Activated B cell treated with CpG ODN at 0.5 μM for 24 hours (primary cell): Measurements from ENCODE around the gene YBX2. TPM values are rescaled to one million over a fixed set of nuclear protein-coding genes. Genes with fewer than 3 reads are reported as not detected.

ENCODE experiments used
- ATAC-seq: fragments of 200-7000 bp; cut with Tn5 transposase; one replicate; pipeline ENCODE4 v1.10.0; 2021; ENCODE audit warnings: low read depth, mild to moderate bottlenecking, moderate library complexity
- CTCF ChIA-PET: fragments of 350-600 bp; sonication (Branson Sonifier 250); formaldehyde crosslinking; loops from one replicate; lab custom pipeline; 2021; ENCODE audit warnings: antibody characterized with exemption; lab: Charles Lee
- POLR2A ChIA-PET: fragments of 350-600 bp; sonication (Branson Sonifier 250); formaldehyde crosslinking; loops from one replicate; lab custom pipeline; 2021; ENCODE audit warnings: antibody characterized with exemption; lab: Charles Lee
- DNase-seq: peaks from one replicate; pipeline ENCODE4 v3.0.0; 2022
- H3K27ac Mint-ChIP-seq: one replicate; pipeline ENCODE4 v1.8.0; 2020; ENCODE audit warnings: mixed read lengths
- H3K27me3 Mint-ChIP-seq: one replicate; pipeline ENCODE4 v1.8.0; 2021; ENCODE audit warnings: mixed read lengths
- H3K36me3 Mint-ChIP-seq: one replicate; pipeline ENCODE4 v1.8.0; 2021; ENCODE audit warnings: low read depth, mixed read lengths
- H3K4me1 Mint-ChIP-seq: one replicate; pipeline ENCODE4 v1.8.0; 2021; ENCODE audit warnings: mixed read lengths
- H3K4me3 Mint-ChIP-seq: one replicate; pipeline ENCODE4 v1.8.0; 2020; ENCODE audit warnings: mild to moderate bottlenecking, mixed read lengths
- H3K9me3 Mint-ChIP-seq: one replicate; pipeline ENCODE4 v1.8.0; 2020; ENCODE audit warnings: mixed read lengths
- CTCF ChIP-seq: fragments of 200-600 bp; IDR thresholded peaks from one replicate; pipeline ENCODE4 v1.8.0; 2022; ENCODE audit warnings: antibody characterized with exemption, mild to moderate bottlenecking
- intact Hi-C: fragments of 100-400 bp; cut with micrococcal nuclease; formaldehyde crosslinking; loops from one replicate; pipeline ENCODE4 v1.15.1; 2024
- total RNA-seq: library from RNA; stranded (reverse); gene quantifications from 2 replicates; pipeline ENCODE4 v1.2.3, GENCODE V29; 2022

YBX2 gene
- total RNA-seq, 1 donor from 2014 or later, result 0.16 TPM

- peaks cover 39% of the 10 kb centered on the region for H3K36me3 Mint-ChIP-seq
- no peaks in the 10 kb centered on the region for H3K9me3 Mint-ChIP-seq
- peaks cover 29% of the 10 kb centered on the region for H3K4me1 Mint-ChIP-seq
- intact Hi-C loops, result no loop called here
- H3K27ac Mint-ChIP-seq, result no peak overlapping the region
- DNase-seq (no peak), ATAC-seq (no peak)
- POLR2A ChIA-PET, result interaction anchor here (0.5 to 1.2 kb wide), 4 partner anchors 8 to 50 kb away, joined by 3 to 4 read pairs (median 4); partner anchors contain the start of gene CTDNEP1
- no peak for TF ChIP-seq CTCF
- H3K4me3 Mint-ChIP-seq, result no peak overlapping the region
- peaks cover 11% of the 10 kb centered on the region for H3K27me3 Mint-ChIP-seq
- CTCF ChIA-PET, result interaction anchor here (0.6 kb wide), 1 partner anchor 45 kb away, joined by 3 read pairs; no protein-coding TSS in a partner anchor
Measured at GRCh38 chr17:7259555-7259889, 34.9 kb downstream of the YBX2 start.

- Mint-ChIP-seq H3K27ac (no peak overlapping the region), H3K36me3 (peaks cover 44% of the 10 kb centered on the region), H3K4me1 (peaks cover 30% of the 10 kb centered on the region), H3K9me3 (no peaks in the 10 kb centered on the region), H3K4me3 (no peak overlapping the region), H3K27me3 (peaks cover 10% of the 10 kb centered on the region)
- intact Hi-C loops, result no loop called here
- POLR2A ChIA-PET, result interaction anchor here (0.6 to 1.2 kb wide), 3 partner anchors 8 to 50 kb away, joined by 4 read pairs; partner anchors contain the start of gene CTDNEP1
- CTCF ChIA-PET, result interaction anchor here (0.6 kb wide), 1 partner anchor 45 kb away, joined by 3 read pairs; no protein-coding TSS in a partner anchor
- ATAC-seq, result no peak
- no peak for DNase-seq
- TF ChIP-seq CTCF, result no peak
Measured at GRCh38 chr17:7258731-7259554, 35.5 kb downstream of the YBX2 start.

GRCh38 chr17:7256766-7257456 lies 37.5 kb downstream of the YBX2 start:
- Mint-ChIP-seq H3K27ac (no peak overlapping the region), H3K36me3 (peaks cover 62% of the 10 kb centered on the region), H3K9me3 (no peaks in the 10 kb centered on the region), H3K27me3 (no peaks in the 10 kb centered on the region), H3K4me3 (no peak overlapping the region), H3K4me1 (peaks cover 29% of the 10 kb centered on the region)
- ChIA-PET CTCF (no interaction called here), POLR2A (interaction anchor here (1.0 to 1.2 kb wide), 4 partner anchors 8 to 48 kb away, joined by 3 read pairs; partner anchors contain the start of gene PHF23)
- intact Hi-C loops, result no loop called here
- ATAC-seq (no peak), DNase-seq (no peak)
- TF ChIP-seq CTCF, result no peak

GRCh38 chr17:7254511-7254910 lies 39.9 kb downstream of the YBX2 start:
- peaks cover 69% of the 10 kb centered on the region for H3K36me3 Mint-ChIP-seq
- intact Hi-C loops, result loop anchor here (5.0 kb wide), 1 partner anchor 228 kb away; the partner anchor contains the start of genes POLR2A and SLC35G6
- no peaks in the 10 kb centered on the region for H3K9me3 Mint-ChIP-seq
- H3K4me1 Mint-ChIP-seq, result peaks cover 32% of the 10 kb centered on the region
- ChIA-PET POLR2A (interaction anchor here (0.6 to 0.7 kb wide), 3 partner anchors 11 to 428 kb away, joined by 3 to 7 read pairs (median 4); no protein-coding TSS in a partner anchor), CTCF (interaction anchor here (1.2 kb wide), 1 partner anchor 42 kb away, joined by 3 read pairs; no protein-coding TSS in a partner anchor)
- ATAC-seq, result no peak
- no peak for DNase-seq
- TF ChIP-seq CTCF, result no peak
- H3K27me3 Mint-ChIP-seq, result no peaks in the 10 kb centered on the region
- H3K4me3 Mint-ChIP-seq, result no peak overlapping the region
- no peak overlapping the region for H3K27ac Mint-ChIP-seq
